ENCODE results near the gene OGDH. TPM values are rescaled to one million over a fixed set of nuclear protein-coding genes. Genes with fewer than 3 reads are reported as not detected.

OGDH gene
- total RNA-seq, 1 experiment from 2014 or later, result 69.1 TPM

DNA sequence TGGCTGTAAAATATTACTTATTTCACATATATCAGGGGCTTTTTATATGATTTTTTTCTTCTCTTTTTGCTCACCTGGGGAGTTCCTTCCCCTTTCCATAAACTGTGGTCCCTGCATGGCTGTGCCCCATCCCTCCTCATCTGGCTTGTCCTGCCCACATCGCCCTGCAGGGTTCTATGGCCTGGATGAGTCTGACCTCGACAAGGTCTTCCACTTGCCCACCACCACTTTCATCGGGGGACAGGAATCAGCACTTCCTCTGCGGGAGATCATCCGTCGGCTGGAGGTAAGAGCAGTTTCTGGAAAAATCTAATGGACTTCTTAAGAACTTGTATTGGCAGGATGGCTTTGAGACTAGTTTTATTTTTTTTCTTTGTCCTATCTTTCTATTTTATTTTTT lies 60.1 kb downstream of the OGDH start:
- Histone ChIP-seq H3K9me3 (ENCODE audit: control insufficient read depth in 1 of 2, insufficient read depth in 1 of 2, low read depth in 1 of 2, low read length in 2 of 2) (no peaks in the 10 kb centered on the region), H3K79me2 (ENCODE audit: insufficient read depth, low read length) (no peaks in the 10 kb centered on the region; the same call in 1 of the 2 replicates), H3K36me3 (ENCODE audit: control insufficient read depth in 1 of 2, insufficient read depth in 2 of 2, low read length in 2 of 2) (no peaks in the 10 kb centered on the region; a peak in 1 of 4 replicates), H3K4me1 (ENCODE audit: control insufficient read depth in 1 of 2, insufficient read depth in 2 of 2, low read length in 2 of 2) (no peaks in the 10 kb centered on the region), H3K27ac (ENCODE audit: low read depth, low read length) (no peak overlapping the region), H3K4me3 (replicated peaks in 1 of 2; ENCODE audit: low read depth in 1 of 2, low read length in 2 of 2) (no peak overlapping the region), H3K27me3 (ENCODE audit: insufficient read depth, low read length) (no peaks in the 10 kb centered on the region), H3K9me2 (ENCODE audit: insufficient read depth) (no peaks in the 10 kb centered on the region), H4K20me1 (ENCODE audit: insufficient read depth) (no peaks in the 10 kb centered on the region), H3K9ac (ENCODE audit: low read length) (no peak overlapping the region), H2AFZ (ENCODE audit: low read depth, low read length, poor library complexity, severe bottlenecking) (no peak overlapping the region), H3K4me2 (ENCODE audit: low read length) (no peak overlapping the region)
- no peak; the same call in 1 of the 2 replicates for ATAC-seq
- POLR2A ChIA-PET, result no interaction called here
- CTCF ChIA-PET, result no interaction called here
- TF ChIP-seq SP1 (IDR thresholded peaks at IDR 0.05; ENCODE audit: low read depth) (no peak), EZH2 (IDR thresholded peaks at IDR 0.05) (no peak), SIN3A (IDR thresholded peaks at IDR 0.05; ENCODE audit: low read depth) (no peak), ZNF274 (IDR thresholded peaks at IDR 0.05; ENCODE audit: low read depth, low read length) (no peak), JUND (IDR thresholded peaks at IDR 0.05) (no peak), TCF7L2 (IDR thresholded peaks at IDR 0.05; ENCODE audit: borderline replicate concordance, extremely low read depth, insufficient read depth, insufficient read length) (no peak), POLR2A (IDR thresholded peaks at IDR 0.05; ENCODE audit: borderline replicate concordance, extremely low read depth, insufficient read depth, insufficient read length) (no peak), ZFX (IDR thresholded peaks at IDR 0.05) (no peak), SRF (IDR thresholded peaks at IDR 0.05; ENCODE audit: low read depth) (no peak), EZH2phosphoT487 (IDR thresholded peaks at IDR 0.05; ENCODE audit: borderline replicate concordance) (no peak), FOSL1 (IDR thresholded peaks at IDR 0.05; ENCODE audit: low read depth) (no peak), ELF1 (IDR thresholded peaks at IDR 0.05; ENCODE audit: borderline replicate concordance, low read depth) (no peak), CBX3 (IDR thresholded peaks at IDR 0.05; ENCODE audit: low read depth) (no peak)
- TF ChIP-seq, protein P1, sequence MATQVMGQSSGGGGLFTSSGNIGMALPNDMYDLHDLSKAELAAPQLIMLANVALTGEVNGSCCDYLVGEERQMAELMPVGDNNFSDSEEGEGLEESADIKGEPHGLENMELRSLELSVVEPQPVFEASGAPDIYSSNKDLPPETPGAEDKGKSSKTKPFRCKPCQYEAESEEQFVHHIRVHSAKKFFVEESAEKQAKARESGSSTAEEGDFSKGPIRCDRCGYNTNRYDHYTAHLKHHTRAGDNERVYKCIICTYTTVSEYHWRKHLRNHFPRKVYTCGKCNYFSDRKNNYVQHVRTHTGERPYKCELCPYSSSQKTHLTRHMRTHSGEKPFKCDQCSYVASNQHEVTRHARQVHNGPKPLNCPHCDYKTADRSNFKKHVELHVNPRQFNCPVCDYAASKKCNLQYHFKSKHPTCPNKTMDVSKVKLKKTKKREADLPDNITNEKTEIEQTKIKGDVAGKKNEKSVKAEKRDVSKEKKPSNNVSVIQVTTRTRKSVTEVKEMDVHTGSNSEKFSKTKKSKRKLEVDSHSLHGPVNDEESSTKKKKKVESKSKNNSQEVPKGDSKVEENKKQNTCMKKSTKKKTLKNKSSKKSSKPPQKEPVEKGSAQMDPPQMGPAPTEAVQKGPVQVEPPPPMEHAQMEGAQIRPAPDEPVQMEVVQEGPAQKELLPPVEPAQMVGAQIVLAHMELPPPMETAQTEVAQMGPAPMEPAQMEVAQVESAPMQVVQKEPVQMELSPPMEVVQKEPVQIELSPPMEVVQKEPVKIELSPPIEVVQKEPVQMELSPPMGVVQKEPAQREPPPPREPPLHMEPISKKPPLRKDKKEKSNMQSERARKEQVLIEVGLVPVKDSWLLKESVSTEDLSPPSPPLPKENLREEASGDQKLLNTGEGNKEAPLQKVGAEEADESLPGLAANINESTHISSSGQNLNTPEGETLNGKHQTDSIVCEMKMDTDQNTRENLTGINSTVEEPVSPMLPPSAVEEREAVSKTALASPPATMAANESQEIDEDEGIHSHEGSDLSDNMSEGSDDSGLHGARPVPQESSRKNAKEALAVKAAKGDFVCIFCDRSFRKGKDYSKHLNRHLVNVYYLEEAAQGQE (IDR thresholded peaks at IDR 0.05; ENCODE audit: low read depth), result no peak
- TF ChIP-seq, protein P2, sequence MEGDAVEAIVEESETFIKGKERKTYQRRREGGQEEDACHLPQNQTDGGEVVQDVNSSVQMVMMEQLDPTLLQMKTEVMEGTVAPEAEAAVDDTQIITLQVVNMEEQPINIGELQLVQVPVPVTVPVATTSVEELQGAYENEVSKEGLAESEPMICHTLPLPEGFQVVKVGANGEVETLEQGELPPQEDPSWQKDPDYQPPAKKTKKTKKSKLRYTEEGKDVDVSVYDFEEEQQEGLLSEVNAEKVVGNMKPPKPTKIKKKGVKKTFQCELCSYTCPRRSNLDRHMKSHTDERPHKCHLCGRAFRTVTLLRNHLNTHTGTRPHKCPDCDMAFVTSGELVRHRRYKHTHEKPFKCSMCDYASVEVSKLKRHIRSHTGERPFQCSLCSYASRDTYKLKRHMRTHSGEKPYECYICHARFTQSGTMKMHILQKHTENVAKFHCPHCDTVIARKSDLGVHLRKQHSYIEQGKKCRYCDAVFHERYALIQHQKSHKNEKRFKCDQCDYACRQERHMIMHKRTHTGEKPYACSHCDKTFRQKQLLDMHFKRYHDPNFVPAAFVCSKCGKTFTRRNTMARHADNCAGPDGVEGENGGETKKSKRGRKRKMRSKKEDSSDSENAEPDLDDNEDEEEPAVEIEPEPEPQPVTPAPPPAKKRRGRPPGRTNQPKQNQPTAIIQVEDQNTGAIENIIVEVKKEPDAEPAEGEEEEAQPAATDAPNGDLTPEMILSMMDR (IDR thresholded peaks at IDR 0.05 in 2 of 3, conservative IDR thresholded peaks at IDR 0.05 in 1 of 3; ENCODE audit: borderline replicate concordance in 1 of 3, insufficient read depth in 1 of 3, low read depth in 2 of 3, low read length in 2 of 3), result no peak
- RAD21 ChIA-PET (ENCODE audit: low non-redundant PET in 1 of 2, low total read pairs in 2 of 2, uncharacterized antibody in 2 of 2, unreplicated experiment in 2 of 2), result no interaction called here
- BruUV-seq (replicated peaks), result no TSS peak
- intact Hi-C loops (cut with micrococcal nuclease), result no loop called here
- DNase-seq (ENCODE audit: low read depth, low spot score), result no peak

Data from HCT116 (cell line).